GM12875 (cell line): ENCODE data around the gene TMOD3.

Experiments
- H3K4me3 ChIP-seq: one replicate; pipeline ENCODE4 v1.5.1; 2011; ENCODE audit warnings: low read depth, low read length, control low read depth
- TF ChIP-seq, protein P1 (sequence below): IDR thresholded peaks from 2 replicates; pipeline ENCODE4 v1.5.1; 2011; ENCODE audit warnings: low read depth, mild to moderate bottlenecking, control low read depth, inconsistent platforms, low read length, moderate library complexity, borderline replicate concordance; ENCODE audit not compliant: insufficient read depth

Gene TMOD3

GRCh38 chr15:51793521-51794305 is 35.7 kb upstream of the TMOD3 start:
- TF ChIP-seq, protein P1, sequence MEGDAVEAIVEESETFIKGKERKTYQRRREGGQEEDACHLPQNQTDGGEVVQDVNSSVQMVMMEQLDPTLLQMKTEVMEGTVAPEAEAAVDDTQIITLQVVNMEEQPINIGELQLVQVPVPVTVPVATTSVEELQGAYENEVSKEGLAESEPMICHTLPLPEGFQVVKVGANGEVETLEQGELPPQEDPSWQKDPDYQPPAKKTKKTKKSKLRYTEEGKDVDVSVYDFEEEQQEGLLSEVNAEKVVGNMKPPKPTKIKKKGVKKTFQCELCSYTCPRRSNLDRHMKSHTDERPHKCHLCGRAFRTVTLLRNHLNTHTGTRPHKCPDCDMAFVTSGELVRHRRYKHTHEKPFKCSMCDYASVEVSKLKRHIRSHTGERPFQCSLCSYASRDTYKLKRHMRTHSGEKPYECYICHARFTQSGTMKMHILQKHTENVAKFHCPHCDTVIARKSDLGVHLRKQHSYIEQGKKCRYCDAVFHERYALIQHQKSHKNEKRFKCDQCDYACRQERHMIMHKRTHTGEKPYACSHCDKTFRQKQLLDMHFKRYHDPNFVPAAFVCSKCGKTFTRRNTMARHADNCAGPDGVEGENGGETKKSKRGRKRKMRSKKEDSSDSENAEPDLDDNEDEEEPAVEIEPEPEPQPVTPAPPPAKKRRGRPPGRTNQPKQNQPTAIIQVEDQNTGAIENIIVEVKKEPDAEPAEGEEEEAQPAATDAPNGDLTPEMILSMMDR, result no peak
- no peak overlapping the region for H3K4me3 ChIP-seq

- H3K4me3 ChIP-seq, result no peak overlapping the region
Observed at GRCh38 chr15:51796847-51797401, 32.5 kb upstream of the TMOD3 start.

DNA sequence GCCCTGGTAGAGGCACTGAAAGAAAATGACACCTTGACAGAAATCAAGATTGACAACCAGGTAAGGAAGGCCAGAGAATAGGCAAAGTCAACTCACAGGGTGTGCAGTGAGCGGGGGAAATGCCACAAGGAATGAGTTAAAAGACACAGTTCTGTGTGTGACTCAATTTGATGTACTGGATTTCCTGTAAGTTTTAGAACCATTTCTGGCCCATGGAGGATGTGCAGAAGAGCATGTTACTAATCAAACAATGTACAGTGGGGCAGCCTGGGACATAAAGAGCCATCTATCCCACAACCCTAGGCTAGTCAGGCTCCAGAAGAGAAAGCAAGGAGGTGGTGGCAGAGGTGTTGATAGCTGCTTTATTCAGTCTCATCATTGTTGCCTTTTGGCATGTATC is 31.2 kb upstream of the TMOD3 start:
- TF ChIP-seq, protein P1, result no peak
- no peak overlapping the region for H3K4me3 ChIP-seq

More at GRCh38 chr15:51796847-51797401, 32.5 kb upstream of the TMOD3 start:
- TF ChIP-seq, protein P1, result no peak

DNA sequence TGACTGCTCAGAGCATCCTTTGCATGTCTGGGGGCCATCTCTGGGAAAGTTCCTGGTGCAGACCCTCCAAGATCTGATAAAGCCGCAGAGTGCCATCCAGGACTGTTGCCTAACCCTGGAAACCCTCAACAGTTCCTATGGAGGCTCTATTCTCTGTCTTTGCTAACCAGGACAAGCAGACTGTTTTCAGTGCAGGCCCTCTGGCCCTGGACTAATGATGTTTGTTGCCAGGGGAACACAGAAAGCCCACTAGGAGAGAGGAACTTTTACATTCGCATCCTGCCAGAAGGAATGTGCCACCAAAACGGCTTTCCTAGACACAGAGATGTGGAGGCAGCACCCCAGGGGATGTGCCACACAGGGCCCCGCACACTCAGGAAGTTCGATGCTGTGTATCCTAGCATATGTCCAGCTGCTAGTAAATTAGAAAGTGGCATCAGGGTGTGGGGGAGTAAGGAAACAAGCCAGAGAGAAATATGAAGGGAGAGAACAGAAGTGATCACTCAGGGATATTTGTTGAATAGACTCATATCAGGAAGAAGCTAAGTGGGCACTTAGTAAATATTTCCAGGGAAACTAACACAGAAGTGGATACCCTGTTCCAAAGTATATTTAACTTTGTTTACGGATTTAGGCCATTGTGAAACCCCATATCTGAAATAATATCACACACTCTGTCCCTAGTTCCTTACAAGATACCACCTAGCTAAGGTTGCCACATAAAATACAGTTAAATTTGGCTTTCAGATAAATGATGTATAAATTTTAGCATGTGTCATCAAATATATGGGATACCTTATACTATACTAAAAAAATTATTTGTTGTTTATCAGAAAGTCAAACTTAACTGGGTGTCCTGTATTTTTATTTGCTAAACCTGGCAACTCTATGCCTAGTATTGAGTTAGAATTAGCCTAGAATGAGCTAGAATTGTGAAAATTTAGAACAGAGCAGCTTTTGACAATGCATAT is 29.9 kb upstream of the TMOD3 start:
- no peak overlapping the region for H3K4me3 ChIP-seq
- TF ChIP-seq, protein P1, result no peak

- H3K4me3 ChIP-seq, result no peak overlapping the region
- TF ChIP-seq, protein P1, result peak; percentile 62; the same call in 1 of the 2 replicates
Observed at GRCh38 chr15:51801391-51801835, 28.0 kb upstream of the TMOD3 start.

DNA sequence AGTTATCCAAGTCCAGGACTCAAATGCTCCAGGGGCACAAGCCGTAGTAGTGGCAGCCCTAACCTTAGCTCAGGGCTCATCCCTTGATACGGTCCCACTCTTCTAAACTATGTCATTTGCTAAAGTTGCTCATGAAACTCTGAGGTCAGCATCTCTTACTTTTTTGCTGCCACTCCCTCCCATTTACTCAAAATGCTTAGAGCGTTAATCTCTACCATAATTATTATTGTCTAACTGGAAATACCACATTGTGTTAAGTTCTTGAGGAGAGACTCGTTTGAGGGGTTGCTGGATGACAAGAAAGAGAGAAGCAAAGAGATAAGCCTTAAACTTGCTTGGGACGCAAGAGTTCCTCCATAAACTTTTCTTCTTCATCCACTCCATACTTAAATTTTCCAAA is 26.9 kb upstream of the TMOD3 start:
- no peak overlapping the region for H3K4me3 ChIP-seq
- TF ChIP-seq, protein P1, result no peak
